HFF-Myc (cell line): Measurements from ENCODE around the gene LNP1.

Experiments used
- DNase-seq: peaks from one replicate; pipeline ENCODE4 v3.0.0-alpha.2; 2011; ENCODE audit warnings: low read depth; ENCODE audit errors: extremely low read depth
- H3K4me3 ChIP-seq: replicated peaks from 2 replicates; pipeline ENCODE4 v1.5.1; 2011; ENCODE audit warnings: low read depth, mild to moderate bottlenecking, control low read depth, low read length
- TF ChIP-seq, protein P1 (sequence below): IDR thresholded peaks from 2 replicates; pipeline ENCODE4 v1.5.1; 2012; ENCODE audit warnings: mild to moderate bottlenecking, low read depth, low read length, control low read depth; ENCODE audit errors: missing control alignments

Gene LNP1

DNA sequence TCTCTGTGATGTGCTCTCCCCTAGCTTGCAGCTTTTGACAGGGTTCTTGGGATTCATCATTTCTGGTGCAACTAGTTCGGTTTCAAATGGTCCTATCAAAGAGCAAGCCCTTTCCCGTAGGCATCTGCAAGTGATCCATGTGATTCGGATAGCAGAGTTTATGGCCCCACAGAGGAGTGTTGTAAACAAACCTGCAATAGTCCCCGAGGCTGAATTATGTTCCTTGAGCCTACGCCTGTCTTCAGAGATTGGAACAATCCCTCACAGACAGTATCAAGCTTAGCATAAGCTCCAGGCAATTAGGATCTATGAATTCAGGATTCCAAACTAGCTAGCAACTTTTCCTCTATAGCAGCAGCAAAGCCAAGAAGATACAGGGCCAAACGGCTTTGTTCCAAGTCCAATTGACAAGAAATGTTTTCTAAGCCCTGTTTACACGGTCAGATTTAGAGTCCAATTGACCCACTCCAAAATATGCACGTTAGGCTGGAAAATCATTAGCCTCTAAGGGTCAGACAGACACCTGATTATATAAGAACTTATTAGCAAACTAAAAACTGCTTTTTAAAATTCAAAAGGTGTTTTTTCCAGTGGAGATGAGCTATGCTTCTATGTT is 24.8 kb downstream of the LNP1 start:
- H3K4me3 ChIP-seq: no peak overlapping the region
- TF ChIP-seq, protein P1, sequence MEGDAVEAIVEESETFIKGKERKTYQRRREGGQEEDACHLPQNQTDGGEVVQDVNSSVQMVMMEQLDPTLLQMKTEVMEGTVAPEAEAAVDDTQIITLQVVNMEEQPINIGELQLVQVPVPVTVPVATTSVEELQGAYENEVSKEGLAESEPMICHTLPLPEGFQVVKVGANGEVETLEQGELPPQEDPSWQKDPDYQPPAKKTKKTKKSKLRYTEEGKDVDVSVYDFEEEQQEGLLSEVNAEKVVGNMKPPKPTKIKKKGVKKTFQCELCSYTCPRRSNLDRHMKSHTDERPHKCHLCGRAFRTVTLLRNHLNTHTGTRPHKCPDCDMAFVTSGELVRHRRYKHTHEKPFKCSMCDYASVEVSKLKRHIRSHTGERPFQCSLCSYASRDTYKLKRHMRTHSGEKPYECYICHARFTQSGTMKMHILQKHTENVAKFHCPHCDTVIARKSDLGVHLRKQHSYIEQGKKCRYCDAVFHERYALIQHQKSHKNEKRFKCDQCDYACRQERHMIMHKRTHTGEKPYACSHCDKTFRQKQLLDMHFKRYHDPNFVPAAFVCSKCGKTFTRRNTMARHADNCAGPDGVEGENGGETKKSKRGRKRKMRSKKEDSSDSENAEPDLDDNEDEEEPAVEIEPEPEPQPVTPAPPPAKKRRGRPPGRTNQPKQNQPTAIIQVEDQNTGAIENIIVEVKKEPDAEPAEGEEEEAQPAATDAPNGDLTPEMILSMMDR: no peak
- no peak for DNase-seq

DNA sequence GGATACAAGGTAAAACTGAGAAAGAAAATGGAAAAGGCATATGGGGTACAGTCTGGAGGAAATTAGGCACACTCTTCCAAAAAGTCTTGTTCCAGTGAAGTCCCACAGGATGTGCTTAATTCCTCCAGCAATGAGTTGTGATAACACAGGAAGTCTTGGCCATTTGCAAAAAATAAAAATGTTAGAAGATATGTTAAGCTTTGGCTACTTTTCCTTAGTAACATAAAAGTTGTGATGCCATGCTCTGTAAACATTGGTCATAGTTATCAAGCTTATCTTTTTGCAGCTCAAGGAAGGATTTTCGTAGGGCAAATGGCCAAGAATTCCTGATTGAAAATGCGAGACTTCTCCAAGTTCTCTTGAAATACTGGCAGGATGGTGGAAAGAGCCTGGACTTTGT is 26.4 kb downstream of the LNP1 start:
- DNase-seq: no peak
- H3K4me3 ChIP-seq: no peak overlapping the region

DNA sequence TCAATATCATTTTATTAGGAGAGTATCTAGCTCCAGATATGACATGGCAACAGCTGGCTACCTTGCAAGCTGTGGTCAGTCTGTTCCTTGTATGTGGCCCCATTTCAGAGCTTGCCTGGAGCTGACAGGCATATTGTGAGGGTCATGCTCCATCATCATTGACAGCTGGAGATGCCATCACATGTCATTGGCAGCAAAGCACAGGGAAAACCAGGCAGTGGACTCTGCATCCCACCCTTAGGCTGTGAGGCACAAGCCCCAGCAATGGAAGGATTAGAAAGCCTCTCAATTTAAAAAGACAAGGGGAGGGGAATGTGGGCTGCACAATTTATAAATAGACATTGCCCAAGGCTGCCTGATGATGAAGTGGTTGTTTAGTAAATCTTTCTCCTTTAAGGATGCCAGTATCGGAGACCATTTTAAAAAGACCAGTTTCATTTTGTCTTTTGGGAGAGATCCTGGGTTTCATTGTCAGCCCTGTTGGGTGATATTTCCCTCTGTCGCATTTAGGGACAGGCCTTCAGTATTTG is 27.9 kb downstream of the LNP1 start:
- H3K4me3 ChIP-seq: no peak overlapping the region
- DNase-seq: no peak
- TF ChIP-seq, protein P1: no peak

More for the DNA sequence above, 26.4 kb downstream of the LNP1 start:
- TF ChIP-seq, protein P1: no peak

DNA sequence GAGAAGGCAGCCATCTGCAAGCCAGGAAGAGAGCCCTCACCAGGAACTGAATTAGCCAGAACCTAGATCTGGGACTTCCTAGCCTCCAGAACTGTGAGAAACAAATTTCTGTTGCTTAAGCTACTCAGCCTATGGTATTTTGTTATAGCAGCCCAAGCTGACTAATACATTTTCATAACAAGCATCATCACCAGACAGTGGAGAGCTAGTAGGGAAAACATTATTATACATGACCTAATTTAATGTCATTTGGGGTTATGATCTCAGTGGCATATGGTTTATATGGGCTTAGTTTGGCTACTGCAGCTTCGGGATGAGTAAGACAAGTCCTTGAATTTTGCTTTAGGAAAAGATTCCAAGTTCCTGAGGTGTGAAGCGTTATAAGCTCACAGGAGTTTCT is 35.6 kb downstream of the LNP1 start:
- no peak overlapping the region for H3K4me3 ChIP-seq
- TF ChIP-seq, protein P1: no peak
- no peak for DNase-seq

DNA sequence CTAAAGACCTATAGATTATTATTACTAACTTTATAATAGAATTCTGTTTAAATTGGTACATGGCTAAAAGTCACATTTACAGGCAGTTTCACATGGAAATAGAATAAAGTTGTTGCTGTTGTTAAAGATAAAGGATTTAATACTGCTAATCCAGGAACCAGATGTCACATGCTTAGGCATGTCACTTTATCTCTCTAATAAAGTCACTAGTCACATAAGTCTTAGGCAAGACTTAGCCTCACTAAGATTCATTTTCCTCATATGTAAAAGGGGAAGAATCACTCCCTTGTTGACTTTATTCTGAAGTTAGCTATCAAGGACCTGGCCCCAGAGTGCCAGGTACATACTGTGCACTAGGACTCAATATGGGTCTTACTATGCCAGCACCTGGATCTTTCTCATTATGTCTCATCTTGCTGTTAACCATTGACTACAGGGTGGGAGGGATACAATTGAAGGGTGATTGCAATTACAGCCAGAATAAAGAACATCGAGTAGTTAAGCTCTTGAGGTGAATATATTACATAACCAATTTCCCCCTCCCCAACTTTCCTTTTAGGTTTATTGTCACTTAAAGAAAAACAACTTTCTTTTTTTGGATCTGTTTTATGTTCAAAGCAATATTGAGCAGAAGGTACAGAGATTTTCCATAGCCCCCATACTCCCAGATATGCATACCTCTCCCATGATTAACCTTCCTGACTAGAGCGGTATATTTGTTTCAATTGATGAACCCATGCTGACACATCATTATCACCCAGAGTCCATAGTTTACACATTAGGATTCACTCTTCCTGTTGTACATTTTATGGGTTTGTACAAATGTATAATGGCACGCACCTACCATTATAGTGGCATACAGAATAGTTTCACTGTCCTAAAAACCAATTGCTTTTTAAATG is 36.6 kb downstream of the LNP1 start:
- DNase-seq: no peak
- TF ChIP-seq, protein P1: no peak
- H3K4me3 ChIP-seq: no peak overlapping the region

DNA sequence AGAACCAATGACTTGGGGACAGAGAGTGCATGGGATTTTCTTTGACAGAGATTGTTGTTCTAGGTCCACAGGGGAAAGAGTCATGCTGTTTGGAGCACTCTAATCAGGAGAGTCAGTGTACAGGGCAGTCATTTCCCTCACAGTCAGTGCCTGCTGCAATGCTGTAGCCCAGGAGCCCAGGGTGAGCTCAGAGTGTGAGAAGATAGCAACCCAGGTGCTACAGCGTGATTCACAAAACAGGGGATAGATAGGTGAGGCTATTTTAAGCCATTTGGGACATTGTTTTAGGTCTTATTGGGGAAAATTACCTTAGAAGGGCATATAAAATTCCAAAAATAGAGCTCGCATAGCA is 37.3 kb downstream of the LNP1 start:
- TF ChIP-seq, protein P1: no peak
- no peak for DNase-seq
- no peak overlapping the region for H3K4me3 ChIP-seq
